Measurements from ENCODE around the gene TMEM183A. TPM values are rescaled to one million over a fixed set of nuclear protein-coding genes. Genes with fewer than 3 reads are reported as not detected.

Gene TMEM183A, protein sequence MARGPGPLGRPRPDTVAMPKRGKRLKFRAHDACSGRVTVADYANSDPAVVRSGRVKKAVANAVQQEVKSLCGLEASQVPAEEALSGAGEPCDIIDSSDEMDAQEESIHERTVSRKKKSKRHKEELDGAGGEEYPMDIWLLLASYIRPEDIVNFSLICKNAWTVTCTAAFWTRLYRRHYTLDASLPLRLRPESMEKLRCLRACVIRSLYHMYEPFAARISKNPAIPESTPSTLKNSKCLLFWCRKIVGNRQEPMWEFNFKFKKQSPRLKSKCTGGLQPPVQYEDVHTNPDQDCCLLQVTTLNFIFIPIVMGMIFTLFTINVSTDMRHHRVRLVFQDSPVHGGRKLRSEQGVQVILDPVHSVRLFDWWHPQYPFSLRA
- 132 TPM for total RNA-seq

DNA sequence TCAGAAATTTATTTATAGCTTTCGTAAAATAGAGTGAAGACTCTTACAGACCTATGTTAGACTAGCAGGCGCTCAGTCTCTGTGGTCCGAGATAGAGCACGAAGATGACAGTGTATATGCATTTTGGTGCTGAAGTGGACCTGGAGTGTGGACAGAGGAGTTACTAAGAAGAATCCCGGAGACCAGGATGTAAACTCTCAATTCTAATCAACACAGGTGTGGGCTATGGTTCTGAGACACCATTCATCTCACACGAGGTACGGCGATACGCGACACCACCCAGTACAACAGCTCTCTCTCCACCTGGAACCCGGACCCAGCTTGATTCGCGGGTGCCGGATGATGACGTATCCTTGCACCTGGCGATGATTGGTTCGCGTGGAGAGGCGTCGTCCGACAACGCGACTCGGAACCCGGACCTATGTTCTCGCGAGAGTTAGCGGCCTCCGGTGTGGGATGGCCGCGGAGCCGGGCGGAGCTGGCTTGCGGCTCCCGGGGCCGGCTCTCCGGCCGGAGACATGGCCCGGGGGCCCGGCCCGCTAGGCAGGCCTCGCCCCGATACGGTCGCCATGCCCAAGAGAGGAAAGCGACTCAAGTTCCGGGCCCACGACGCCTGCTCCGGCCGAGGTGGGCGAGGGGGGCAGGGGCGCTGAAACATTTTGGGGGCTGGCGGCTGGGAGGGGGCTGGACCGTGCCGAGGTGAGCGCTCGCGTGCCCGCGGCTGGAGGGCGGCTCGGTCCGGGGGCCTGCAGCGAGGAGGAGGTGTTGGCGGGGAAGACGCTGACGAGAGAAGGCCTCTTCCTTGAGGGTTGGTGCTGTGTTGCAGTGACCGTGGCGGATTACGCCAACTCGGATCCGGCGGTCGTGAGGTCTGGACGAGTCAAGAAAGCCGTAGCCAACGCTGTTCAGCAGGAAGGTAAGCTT is at the start of gene TMEM183A:
TSS of gene TMEM183A (plus strand) at position 427 of the 924 bp plus-strand sequence. CDS start at position 519, 92 bp downstream.

DNA sequence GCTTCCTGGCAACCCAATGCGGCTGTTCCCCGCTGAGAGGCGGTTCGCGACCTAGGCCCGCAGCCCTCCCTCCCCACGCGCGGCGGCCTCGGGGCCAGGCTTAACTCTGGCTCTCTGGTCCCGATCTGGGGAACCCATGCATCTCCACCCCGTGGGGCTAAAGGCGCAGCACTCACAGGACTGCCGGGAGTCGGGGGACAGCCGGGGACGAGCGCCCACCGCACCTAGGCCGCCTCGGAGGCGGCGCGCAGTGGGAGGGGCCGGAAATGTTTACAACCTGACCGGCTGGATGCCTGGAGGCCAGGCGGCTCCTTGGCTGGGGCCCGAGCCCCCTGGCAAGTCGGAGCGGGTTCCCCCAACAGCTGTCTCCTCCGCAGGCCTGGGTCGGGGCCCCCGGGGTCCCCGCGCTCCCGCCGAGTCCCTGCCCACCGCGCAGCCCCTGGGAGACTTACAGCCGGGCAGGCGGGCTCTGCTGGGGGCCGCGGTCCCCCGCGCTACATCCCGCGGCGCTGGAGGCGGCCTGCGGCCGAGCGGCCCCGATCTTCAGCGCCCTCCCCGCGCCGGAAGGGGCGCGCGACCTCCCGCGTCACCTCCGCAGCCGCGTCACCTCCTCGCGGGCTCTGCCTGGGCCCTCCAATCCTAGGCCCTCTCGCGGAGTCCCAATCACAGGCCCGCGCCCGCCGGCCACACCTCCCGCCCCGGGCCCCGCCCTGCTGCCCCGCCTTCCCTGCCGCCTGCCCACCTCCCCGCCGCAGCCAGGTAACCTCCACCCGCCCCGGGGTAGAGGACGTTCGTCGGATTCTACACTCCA is 49.2 kb upstream of the TMEM183A start, which contains the start of gene ADIPOR1:
TSS of gene ADIPOR1 (minus strand) at position 580 of the 811 bp plus-strand sequence. CDS start 7,242 bp downstream, outside the sequence.

GRCh38 chr1:203026031-203026665 is 19.0 kb downstream of the TMEM183A start, which contains the start of gene PPFIA4:
TSS of gene PPFIA4 (plus strand) at chr1:203026491. CDS start at chr1:203039009, 12,518 bp downstream.

Other genes starting within 250 kb of the TMEM183A start
- gene KDM5B, start 199.0 kb upstream of the TMEM183A start, total RNA-seq, result 125 TPM
- gene PCAT6, start 196.4 kb upstream of the TMEM183A start, total RNA-seq, result not detected
- gene RABIF, start 118.2 kb upstream of the TMEM183A start, total RNA-seq, result 19.8 TPM
- gene KLHL12, start 80.1 kb upstream of the TMEM183A start, total RNA-seq, result 49.1 TPM
- gene ADIPOR1, start 49.1 kb upstream of the TMEM183A start, total RNA-seq, result 71.0 TPM
- gene CYB5R1, start 40.1 kb upstream of the TMEM183A start, total RNA-seq, result 30.9 TPM
- 32.8 TPM for gene PPFIA4, start 19.1 kb downstream of the TMEM183A start, total RNA-seq
- gene MYOG, start 78.6 kb downstream of the TMEM183A start, total RNA-seq, result not detected
- gene ADORA1, start 120.4 kb downstream of the TMEM183A start, total RNA-seq, result 29.8 TPM
- gene MYBPH, start 168.5 kb downstream of the TMEM183A start, total RNA-seq, result not detected
- 1.2 TPM for gene CHI3L1, start 179.3 kb downstream of the TMEM183A start, total RNA-seq
- gene CHIT1, start 222.3 kb downstream of the TMEM183A start, total RNA-seq, result 0.46 TPM

Measured in diencephalon (tissue), 1 donor.